Measurements from ENCODE around the gene TCERG1L.

Gene TCERG1L

DNA sequence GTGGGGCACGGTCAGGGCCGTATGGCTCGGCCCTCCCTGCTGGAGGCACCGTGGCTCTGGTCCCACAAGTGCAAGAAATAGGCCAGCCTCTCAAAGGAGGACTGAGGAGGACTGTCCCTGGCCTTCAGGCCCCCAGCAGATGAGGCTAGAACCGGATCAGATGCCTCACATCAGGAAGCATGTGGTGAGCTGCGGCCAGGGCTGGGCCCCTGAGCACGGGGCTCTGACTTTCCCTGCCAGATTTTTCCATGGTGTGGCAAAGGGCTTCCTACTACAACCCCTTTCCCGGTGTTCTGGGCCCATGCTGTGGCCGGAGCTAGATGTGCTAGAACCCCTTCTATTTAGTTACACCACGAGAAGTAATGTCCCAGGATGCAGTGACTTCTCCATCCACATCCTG is 100.4 kb downstream of the TCERG1L start:
- TF ChIP-seq TAF1 (IDR thresholded peaks at IDR 0.05; ENCODE audit: borderline replicate concordance, low read depth, low read length) (no peak), POLR2A (IDR thresholded peaks at IDR 0.05; ENCODE audit: low read depth, low read length) (no peak), POLR2AphosphoS5 (IDR thresholded peaks at IDR 0.05; ENCODE audit: low read depth, low read length) (no peak)
- FAIRE-seq (no peak), DNase-seq (ENCODE audit: insufficient read length) (no peak)

- no peak for TF ChIP-seq POLR2AphosphoS5 (IDR thresholded peaks at IDR 0.05; ENCODE audit: low read depth, low read length)
- DNase-seq (ENCODE audit: insufficient read length) (no peak), FAIRE-seq (no peak)
These were observed 101.3 kb downstream of the TCERG1L start for GRCh38 chr10:131210181-131210580.

- no peak for TF ChIP-seq TAF1 (IDR thresholded peaks at IDR 0.05; ENCODE audit: borderline replicate concordance, low read depth, low read length)
- no peak for TF ChIP-seq POLR2A (IDR thresholded peaks at IDR 0.05; ENCODE audit: low read depth, low read length)
- no peak for TF ChIP-seq POLR2AphosphoS5 (IDR thresholded peaks at IDR 0.05; ENCODE audit: low read depth, low read length)
- FAIRE-seq (no peak), DNase-seq (ENCODE audit: insufficient read length) (no peak)
These were observed 103.7 kb downstream of the TCERG1L start for GRCh38 chr10:131207584-131208532.

DNA sequence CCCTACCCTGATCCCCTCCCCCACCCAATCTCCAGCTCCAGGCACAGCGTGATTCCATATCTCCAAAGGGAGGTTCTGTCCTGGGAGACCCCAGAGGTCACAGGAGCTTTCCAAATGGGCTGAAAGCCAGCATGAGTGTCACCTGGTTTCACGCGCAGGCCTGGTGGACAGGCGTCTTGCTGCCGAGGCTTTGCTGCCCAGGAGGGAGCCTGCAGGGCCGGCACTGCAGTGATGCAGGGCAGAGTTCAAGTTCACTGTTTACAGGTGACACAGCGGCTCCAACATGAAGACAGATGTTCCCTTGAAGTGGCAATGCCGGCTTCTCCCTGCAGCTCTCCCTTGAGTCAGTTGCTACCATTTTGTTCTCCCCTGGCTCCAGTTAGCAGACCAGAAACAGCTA is 104.3 kb downstream of the TCERG1L start:
- no peak for DNase-seq (ENCODE audit: insufficient read length)
- no peak for TF ChIP-seq POLR2AphosphoS5 (IDR thresholded peaks at IDR 0.05; ENCODE audit: low read depth, low read length)
- no peak for TF ChIP-seq POLR2A (IDR thresholded peaks at IDR 0.05; ENCODE audit: low read depth, low read length)
- no peak for TF ChIP-seq TAF1 (IDR thresholded peaks at IDR 0.05; ENCODE audit: borderline replicate concordance, low read depth, low read length)
- FAIRE-seq = no peak

DNA sequence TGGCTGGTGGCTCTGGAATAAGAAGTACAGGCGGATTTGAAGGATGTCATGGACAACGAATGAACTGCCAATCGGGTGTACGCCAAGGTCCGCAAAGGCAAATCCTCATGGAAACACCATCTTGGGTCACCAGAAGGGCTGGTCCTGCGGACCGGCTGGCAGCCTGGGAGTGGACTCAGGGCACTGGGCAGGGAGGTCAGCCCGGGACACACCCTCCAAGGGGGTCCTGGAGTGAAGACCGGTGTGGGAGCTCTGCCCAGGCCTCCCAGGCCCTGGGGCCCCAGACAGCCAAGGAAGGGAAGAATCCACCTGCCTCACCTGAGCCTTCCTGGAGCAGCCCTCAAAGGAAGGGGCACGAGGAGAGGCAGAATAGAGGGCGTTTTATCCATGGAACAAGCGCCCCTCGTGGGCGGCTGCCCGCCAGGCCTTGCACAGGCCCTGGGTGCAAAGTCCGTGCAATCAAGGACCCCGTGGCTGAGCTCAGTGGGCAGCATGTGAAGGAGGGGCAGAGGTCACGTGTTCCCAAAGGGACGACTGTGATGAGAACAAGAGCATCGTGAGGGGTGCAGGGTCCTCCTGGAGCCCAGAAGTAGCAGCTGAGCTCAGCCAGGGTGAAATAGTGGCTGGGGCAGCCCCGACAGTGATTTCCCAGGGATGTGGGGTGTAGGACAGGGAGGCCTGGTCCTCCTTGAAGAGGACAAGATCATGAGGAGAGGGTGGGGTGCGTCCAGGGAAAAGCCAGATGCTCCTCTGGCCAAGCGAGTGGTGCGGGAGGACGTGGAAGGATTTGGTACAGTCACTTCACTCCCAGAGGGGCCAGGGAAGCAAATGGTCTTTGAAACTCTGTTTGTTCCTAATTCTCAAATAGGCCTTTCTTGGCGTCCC is 105.2 kb downstream of the TCERG1L start:
- no peak for FAIRE-seq
- no peak for TF ChIP-seq TAF1 (IDR thresholded peaks at IDR 0.05; ENCODE audit: borderline replicate concordance, low read depth, low read length)
- no peak for TF ChIP-seq POLR2A (IDR thresholded peaks at IDR 0.05; ENCODE audit: low read depth, low read length)
- no peak for TF ChIP-seq POLR2AphosphoS5 (IDR thresholded peaks at IDR 0.05; ENCODE audit: low read depth, low read length)
- DNase-seq (ENCODE audit: insufficient read length) = no peak

- DNase-seq (ENCODE audit: insufficient read length) = no peak
- TF ChIP-seq TAF1 (IDR thresholded peaks at IDR 0.05; ENCODE audit: borderline replicate concordance, low read depth, low read length) = no peak
- TF ChIP-seq POLR2AphosphoS5 (IDR thresholded peaks at IDR 0.05; ENCODE audit: low read depth, low read length) = no peak
- no peak for TF ChIP-seq POLR2A (IDR thresholded peaks at IDR 0.05; ENCODE audit: low read depth, low read length)
- FAIRE-seq = no peak
These were observed 106.0 kb downstream of the TCERG1L start for GRCh38 chr10:131205556-131205955.

DNA sequence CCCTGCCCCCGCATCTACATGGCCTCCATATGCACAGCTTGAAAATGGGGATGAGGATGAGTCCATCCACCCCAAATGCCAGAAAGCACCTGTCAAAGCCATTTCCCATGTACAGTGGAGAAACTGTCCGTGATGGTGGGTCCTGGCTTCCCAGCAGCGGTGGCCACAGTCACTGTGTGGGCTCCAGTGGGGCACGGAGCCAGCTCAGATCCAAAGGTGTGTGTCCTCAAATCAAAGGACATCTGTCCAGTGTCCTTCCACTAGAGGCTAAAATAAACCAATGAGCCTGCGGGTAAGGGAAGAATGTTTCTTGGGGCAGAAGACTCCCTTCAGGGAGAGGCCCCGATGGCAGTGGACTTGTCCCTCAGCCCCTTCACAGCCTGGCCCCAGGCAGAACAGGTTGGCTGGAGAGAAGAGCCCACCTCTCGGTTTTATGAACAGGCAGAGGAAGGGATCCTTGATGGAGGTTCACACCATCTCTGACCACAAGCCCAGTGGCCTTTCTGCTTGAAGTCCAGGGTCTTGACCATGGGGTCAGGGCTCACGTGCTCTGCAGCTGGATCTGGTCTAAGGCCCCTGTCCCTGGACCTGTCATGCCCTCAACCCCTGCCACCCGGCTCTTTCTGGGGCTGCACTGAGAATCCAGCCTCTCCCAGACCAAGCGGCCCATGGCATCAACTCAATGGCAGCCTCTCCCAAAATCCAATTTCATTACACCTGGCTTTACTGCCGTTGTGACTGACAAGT is 106.9 kb downstream of the TCERG1L start:
- DNase-seq (ENCODE audit: insufficient read length) (no peak), FAIRE-seq (no peak)
- TF ChIP-seq POLR2AphosphoS5 (IDR thresholded peaks at IDR 0.05; ENCODE audit: low read depth, low read length) = no peak
- TF ChIP-seq POLR2A (IDR thresholded peaks at IDR 0.05; ENCODE audit: low read depth, low read length) = no peak
- TF ChIP-seq TAF1 (IDR thresholded peaks at IDR 0.05; ENCODE audit: borderline replicate concordance, low read depth, low read length) = no peak

- TF ChIP-seq TAF1 (IDR thresholded peaks at IDR 0.05; ENCODE audit: borderline replicate concordance, low read depth, low read length) (no peak), POLR2AphosphoS5 (IDR thresholded peaks at IDR 0.05; ENCODE audit: low read depth, low read length) (no peak), POLR2A (IDR thresholded peaks at IDR 0.05; ENCODE audit: low read depth, low read length) (no peak)
- DNase-seq (ENCODE audit: insufficient read length) (no peak), FAIRE-seq (no peak)
These were observed 107.8 kb downstream of the TCERG1L start for GRCh38 chr10:131203456-131204357.

GRCh38 chr10:131202990-131203389 is 108.5 kb downstream of the TCERG1L start:
- TF ChIP-seq TAF1 (IDR thresholded peaks at IDR 0.05; ENCODE audit: borderline replicate concordance, low read depth, low read length) (no peak), POLR2AphosphoS5 (IDR thresholded peaks at IDR 0.05; ENCODE audit: low read depth, low read length) (no peak), POLR2A (IDR thresholded peaks at IDR 0.05; ENCODE audit: low read depth, low read length) (no peak)
- FAIRE-seq = no peak
- DNase-seq (ENCODE audit: insufficient read length) = no peak

- no peak for TF ChIP-seq POLR2AphosphoS5 (IDR thresholded peaks at IDR 0.05; ENCODE audit: low read depth, low read length)
- DNase-seq (ENCODE audit: insufficient read length) (no peak), FAIRE-seq (no peak)
These were observed 109.6 kb downstream of the TCERG1L start for GRCh38 chr10:131201741-131202515.
